Cerebellar cortex (tissue), 1 donor: ENCODE data around the gene DGKH.
A peak's percentile ranks its signal among the peaks of the same experiment; 100 is the strongest.

Source experiments
- DNase-seq: peaks from one replicate; pipeline ENCODE4 v3.0.0-alpha.2; 2015; ENCODE audit warnings: low spot score

Gene DGKH, protein sequence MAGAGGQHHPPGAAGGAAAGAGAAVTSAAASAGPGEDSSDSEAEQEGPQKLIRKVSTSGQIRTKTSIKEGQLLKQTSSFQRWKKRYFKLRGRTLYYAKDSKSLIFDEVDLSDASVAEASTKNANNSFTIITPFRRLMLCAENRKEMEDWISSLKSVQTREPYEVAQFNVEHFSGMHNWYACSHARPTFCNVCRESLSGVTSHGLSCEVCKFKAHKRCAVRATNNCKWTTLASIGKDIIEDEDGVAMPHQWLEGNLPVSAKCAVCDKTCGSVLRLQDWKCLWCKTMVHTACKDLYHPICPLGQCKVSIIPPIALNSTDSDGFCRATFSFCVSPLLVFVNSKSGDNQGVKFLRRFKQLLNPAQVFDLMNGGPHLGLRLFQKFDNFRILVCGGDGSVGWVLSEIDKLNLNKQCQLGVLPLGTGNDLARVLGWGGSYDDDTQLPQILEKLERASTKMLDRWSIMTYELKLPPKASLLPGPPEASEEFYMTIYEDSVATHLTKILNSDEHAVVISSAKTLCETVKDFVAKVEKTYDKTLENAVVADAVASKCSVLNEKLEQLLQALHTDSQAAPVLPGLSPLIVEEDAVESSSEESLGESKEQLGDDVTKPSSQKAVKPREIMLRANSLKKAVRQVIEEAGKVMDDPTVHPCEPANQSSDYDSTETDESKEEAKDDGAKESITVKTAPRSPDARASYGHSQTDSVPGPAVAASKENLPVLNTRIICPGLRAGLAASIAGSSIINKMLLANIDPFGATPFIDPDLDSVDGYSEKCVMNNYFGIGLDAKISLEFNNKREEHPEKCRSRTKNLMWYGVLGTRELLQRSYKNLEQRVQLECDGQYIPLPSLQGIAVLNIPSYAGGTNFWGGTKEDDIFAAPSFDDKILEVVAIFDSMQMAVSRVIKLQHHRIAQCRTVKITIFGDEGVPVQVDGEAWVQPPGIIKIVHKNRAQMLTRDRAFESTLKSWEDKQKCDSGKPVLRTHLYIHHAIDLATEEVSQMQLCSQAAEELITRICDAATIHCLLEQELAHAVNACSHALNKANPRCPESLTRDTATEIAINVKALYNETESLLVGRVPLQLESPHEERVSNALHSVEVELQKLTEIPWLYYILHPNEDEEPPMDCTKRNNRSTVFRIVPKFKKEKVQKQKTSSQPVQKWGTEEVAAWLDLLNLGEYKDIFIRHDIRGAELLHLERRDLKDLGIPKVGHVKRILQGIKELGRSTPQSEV

DNA sequence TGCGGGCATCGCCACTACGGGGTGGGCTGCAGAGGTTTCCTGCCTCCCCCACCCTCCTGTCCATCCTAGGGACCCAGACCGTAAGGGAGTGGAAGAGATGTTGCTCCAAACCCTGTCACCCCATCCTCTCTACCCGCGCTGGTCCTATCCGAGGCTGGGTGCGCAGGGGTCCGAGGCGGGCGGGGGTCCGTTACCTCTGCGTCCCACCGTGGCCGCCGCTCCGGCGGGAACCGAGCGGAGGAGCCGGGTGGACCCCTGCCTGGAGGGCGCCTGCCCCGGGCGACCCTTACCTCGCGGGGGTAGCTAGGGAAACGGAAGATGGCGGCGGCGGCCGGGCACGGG is at the start of gene DGKH:
DGKH (plus strand) TSS at position 307 of the 342 bp plus-strand sequence. CDS start 126 bp downstream, outside the sequence.
- DNase-seq, result no peak

DNA sequence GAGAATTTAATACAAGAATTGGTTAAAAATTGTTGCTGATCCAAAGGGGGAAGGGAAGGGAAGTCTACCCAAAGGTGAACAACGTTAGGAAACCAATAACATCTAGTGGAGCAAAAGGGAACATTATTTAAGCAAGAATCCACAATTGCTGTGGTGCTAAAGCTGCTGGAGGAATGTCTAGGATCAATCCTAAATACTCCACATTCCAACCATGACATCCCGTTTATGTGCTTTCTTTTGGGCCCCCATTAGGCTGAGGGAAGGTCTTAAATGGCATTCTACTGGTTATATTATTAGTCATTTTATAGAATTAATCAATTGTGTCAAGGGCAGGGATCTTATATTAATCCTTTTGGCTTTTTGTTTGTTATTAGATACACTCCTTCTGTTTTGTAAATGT is 47.6 kb upstream of the DGKH start:
- DNase-seq, result no peak

DNA sequence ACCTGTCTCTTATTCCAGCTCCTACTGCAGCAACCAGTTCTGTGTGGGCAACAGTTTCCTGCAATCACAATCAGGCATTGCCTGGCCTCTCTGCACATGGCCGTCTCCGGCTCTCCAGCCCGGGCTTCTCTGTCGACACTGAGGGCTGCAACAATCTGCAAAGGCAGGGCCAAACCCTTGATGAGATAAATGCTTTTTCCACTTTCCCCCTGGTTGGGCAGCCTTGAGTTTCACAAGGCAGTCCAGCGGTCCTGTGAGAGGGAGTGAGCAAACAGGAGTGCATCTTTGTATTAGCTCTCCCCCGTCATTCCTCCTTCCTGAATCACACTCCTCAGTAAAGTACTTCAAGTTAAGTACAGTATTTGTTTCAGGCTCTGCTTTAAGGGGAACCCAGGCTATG is 46.9 kb upstream of the DGKH start:
- no peak for DNase-seq

DNA sequence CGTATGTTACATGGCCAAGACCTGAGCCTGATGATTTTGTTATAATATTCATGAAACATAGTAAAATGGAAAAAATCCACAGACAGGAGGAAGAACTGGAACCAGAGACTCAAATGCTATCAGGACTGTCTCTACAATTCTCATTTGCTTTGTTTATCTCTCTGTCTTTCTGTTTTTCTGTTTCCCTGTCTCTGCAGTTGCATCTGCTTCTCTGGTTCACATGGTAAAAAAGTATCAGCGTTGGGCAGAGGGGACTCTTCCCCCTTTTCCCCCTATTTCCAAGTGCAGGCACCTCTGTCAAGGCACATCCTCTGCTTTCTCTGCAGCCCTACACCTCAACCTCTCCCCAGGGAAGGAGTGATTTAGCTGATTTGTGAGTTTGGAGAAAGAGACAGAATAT is 46.4 kb upstream of the DGKH start:
- DNase-seq, result no peak

DNA sequence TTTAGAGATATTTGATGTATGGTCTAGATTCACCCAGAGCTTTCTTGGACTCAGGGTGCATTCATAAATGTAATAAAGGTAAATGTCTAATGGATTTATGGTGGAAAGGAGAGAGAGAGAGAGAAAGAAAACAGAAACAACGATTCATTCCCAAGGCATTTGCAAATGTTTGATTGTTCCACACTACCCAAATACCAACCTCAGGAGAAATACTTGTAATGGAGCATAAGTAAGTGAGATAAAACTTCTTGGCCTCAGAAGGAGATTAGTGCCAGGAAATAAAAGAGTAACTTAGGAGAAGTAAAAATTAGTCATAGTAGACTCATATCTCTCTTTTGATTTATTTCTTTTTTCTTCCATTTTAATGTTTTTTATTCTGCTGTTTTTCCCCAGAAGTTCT is 40.6 kb upstream of the DGKH start:
- DNase-seq, result no peak

DNA sequence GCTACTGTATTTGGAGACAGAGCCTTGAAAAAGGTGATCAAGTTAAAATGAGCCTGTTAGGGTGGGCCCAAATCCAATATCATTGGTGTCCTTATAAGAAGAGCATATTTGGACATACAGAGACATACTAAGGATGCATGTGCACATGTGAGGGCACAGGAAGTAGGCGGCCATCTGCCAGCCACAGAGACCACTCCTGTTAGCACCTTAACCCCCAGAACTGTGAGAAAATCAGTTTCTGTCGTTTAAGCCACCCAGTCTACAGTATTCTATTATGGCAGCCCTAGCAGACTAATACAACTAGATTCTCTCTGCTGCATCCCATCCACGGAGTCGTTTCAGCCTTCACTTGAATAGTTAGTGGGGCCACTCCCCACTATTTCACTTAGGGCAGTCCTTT is 39.4 kb upstream of the DGKH start:
- DNase-seq, result no peak

DNA sequence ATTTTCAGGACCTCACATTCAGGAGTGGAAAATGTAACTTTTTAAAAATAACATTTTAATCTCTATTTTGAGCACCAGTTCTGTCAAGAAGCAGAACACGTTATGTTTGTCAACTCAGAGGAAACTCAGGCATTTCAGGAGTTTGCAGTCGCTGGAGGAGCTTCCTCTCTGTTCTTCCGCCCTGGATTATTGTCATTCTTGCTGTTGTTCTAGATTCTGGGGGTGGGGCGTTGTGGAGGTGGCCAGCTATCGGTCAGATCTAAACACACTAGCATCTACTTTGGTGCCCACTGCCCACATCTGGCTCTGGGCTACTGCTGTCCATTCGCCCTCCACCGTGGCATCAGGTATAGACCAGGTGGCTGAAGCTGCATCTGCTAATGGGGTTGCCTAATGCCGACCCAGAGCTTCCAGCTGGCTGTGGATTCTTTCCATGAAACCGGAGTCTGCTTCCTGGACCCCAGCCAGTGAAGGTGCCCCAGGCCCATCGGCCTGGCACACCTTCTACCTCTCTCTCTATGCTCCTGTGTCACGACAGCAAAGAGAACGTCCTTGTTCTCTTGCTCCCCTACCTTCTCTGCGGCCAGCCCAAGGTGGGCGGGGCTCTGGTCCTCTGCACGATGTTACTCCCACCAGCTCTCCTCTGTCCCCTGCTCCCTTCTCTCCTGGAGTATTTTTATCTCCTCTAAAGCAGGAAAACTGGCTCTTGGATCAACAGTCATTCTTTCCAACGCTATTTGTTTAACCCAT is 36.7 kb upstream of the DGKH start:
- no peak for DNase-seq

DNA sequence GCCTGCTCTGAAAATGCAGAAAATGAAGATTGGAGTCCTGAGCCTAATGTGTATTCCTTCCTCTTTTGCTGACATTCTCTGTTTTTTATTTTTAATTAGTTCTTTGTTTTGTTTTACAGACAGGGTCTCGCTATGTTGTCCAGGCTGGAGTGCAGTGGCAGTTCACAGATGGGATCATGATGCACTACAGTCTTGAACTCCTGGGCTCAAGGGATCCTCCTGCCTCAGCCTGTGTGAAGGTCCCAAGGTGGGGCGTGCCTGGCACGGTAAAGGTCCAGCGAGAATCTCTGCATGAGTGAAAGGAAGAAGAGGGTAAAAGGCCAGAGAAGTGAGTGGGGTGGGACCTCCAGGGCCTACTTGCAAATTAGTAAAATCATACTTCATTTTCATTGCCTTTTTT is 34.3 kb upstream of the DGKH start:
- no peak for DNase-seq

DNA sequence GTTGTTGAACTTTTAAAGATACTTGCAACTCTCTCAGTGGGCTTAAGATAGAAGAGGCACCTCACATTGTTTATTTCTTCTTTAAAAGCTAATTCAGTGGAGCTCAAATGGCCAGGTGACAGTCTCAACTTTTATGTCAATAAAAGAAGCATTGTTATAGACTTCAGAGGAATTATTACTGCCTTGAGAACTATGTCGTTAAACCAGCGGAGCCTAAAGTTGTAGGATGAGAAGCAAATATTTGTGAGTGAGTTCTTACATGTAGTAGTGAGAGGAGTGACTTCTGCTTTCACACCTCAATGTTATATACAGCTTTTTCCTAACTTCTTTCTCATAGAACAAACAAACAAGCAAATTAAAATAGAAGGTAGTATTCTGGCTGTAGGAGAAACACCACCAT is 31.2 kb upstream of the DGKH start:
- no peak for DNase-seq

DNA sequence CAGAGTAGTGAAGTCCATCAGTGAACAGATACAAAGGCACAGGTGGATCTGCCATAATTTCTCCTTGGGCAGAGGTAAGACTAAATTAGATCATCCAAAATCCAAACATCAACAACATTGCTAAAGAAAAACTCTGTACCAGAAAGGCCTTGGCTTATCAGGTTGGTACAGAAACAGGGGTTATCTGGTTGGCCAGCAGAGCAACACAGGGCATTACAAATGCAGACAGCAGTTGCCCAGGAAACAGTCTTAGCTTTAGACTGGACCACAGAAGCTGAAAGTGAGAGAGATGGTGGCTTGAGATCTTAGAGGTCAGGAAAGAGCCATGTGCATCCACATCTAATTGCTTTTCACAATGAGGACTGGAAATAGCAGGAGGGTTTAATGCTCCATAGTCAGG is 26.6 kb upstream of the DGKH start:
- no peak for DNase-seq

DNA sequence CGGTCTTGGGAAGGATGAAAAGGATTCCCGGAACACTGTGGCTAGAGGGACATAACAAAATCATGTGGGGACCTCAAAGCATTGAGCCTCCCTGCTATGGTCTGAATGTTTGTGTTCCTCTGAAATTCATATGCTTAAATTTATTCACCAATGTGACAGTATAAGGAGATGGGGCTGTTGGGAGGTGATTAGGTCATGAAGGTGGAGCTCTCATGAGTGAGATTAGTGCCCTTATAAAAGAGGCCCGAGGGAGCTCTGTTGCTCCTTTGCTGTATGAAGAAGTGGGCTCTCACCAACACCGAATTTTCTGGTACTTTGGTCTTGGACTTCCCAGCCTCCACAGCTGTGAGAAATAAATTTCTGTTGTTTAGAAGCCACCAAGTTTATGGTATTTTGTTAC is 26.1 kb upstream of the DGKH start:
- DNase-seq, result no peak

DNA sequence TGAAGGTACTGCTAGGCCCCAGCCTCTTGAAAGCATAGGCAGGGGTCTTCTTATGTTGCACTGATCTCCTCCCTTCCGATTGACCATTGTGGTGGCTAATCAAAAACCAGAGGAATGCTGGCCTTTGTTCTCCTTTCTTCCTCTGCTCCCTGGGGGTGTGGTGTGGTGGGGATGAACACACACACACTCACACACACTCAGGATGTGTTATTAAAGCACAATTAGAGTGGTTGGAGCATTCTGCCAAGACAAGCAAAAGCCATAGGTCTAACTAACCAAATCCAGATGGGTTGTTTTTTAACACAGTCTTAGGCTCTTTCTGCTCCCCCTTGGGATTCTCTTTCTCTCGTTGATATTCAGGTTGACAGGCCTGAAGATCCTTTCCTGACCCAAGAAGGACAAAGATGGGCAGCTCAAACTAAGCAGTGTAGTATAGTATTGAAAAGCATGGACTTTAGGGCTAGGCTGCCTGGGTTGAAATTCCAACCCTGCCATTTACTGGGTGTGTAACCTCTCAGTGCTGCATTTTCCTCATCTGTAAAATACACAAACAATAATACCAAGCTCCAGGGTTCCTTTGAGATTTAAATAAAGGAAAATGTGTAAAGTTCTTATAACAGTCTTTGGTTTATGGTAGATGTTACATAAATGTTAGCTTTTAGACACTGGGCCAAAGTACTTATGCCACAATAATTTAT is 25.5 kb upstream of the DGKH start:
- no peak for DNase-seq

DNA sequence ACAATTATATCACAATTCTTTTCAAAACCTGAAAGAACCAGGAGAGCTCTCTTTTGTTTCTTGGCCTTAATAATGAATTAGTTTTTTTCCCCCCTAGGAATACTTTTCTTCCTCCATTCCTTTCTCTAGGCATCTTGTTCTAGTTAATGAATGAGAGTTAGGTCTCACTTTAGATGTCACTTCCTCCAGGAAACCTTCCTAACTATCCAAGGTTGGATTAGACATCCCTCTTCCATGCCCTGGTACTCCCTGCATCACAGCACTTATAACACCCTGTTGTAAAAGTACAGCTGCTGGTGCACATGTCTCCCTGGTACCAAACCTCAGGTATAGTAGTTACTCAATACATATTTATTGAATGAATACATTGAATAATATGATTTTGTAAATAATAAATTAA is 21.2 kb upstream of the DGKH start:
- DNase-seq, result no peak

DNA sequence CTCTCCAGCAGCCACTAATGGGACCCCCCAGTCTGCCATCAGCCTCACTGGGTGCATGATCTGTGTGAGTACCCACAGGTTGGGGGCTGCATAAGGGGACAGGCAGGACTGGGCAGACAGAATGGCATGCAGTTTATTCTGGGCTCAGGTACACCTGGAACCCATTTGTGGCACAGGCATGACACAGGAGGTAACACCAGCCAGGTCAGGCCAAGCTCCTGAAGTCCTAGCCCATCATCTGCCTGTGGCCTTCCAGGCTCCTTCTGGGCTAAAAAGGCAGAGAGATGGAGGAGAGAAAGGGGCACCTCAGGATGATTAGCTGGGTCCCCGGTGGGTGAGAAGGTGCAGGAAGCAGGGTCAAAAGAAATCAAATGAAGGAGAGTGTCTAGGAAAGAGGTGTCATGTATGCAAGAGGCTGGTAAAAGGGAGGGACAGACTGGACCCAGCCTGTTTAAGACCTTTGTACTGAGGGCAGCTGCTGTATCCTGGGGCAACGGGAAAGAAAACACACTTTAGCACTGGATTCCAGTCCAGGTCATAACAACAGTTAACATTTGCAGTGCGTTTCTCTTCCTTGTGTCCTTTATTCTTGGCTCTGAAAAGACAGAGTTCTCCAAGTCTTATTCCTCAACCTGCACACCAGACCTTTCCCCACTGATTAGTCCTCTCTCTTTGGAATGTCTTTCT is 20.2 kb upstream of the DGKH start:
- no peak for DNase-seq

DNA sequence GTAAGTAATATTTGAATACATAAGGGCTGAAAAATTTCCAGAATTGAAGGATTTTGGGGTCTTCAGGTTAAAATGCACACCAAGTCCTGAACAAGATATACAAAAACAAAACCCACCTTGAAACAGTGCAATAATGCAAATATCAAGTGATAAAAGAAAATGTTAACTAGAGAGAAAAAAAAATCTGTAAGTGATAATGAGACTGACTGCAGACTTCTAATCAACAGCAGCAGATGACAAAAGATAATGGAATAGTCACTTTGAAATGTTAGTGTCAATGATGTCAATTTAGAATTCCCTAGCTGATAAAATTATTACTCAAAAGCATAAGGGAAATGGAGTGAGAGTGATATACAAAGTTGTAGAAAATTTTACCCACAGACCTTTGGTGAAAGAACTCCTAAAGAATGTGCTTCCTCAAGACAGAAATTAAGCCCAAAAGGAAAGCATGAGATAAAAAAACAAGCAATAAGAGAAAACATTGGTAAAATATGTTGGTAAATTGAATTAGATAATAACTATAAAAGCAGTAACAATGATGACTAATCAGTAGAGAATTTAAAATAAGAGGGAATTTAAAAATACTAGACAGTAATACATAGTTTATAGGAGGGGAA is 12.4 kb upstream of the DGKH start:
- no peak for DNase-seq

DNA sequence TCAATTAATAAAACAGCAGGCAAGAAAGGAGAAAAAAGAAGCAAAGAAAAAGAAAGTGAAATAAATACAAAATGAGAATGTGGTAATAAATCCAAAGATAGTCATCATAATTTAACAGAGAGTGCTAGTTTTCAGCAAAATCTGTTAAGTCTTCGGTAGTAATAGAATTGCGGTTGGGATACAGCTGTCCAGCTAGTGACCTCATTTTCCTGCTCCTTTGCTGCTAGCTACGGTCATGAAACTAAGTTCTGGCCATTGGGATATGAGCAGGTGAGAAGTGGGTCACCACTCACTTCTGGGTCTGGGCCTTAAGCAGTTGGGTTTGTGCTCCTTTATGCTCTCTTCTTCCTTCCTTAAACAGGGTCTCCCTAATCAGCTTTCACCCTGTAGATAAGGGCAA is 11.7 kb upstream of the DGKH start:
- no peak for DNase-seq

DNA sequence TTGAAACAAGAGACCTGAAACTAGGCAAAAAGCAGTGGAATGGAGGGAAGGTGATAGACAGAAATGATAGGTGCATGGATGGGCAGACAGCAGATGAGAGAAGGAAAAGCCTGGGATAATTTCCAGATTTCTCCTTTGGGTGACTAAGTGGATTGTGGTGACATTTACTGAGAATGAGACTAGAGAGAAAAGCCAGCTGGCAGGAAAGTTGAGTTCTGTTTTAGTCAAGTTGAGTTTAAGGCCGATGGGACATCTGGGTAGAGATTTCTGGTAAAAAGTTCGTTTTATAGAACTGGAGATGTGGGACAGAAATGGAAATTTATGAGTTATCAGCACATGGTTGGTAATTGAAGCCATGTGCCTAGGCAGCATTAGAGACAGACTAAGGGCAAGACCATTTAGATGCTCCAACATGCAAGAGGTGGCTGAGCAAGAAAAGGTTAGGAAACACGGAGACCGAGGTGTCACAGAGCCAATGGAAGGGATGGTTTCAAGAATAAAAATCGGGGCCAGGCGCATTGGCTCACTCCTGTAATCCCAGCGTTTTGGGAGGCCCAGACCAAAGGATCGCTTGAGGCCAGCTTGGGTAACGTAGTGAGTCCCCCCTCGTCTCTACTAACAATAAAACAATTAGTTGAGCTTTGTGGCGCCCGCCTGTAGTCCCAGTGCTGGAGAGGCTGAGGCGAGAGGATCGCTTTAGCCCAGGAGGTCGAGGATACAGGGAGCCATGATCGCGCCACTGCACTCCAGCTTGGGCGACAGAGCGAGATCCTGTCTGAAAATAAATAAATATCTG is 9.6 kb upstream of the DGKH start:
- DNase-seq, result no peak

DNA sequence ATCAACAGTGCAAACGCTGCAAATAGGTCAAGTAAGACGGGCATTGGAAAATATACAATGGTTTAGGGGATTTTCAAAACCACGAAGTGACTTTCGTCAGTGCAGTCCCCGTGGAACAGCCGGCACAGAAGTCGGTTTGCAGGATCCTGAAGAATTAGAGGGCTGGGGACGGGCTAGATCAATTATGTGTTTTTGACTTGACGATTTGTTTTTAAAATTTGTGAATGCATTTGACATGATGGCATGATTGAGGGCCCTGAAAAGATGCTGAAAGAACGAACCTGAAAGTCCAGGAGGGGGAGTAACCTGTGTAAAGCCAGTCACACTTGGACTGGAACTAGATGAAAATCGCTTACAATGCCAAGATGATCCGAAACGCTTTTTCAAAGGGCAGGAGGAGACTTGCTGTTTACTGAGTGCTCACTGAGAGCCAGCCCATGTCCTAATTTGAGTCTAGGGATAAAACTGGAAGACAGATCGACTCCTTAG is 8.9 kb upstream of the DGKH start:
- DNase-seq, result peak; percentile 68
